ENCODE measurements around the gene LEMD1. TPM values are rescaled to one million over a fixed set of nuclear protein-coding genes. Genes with fewer than 3 reads are reported as not detected.
A peak's percentile ranks its signal among the peaks of the same experiment; 100 is the strongest.
"Not testable (repeated sequence)": the region's sequence is repeated elsewhere in the genome, so short reads cannot be mapped to it uniquely, and the experiment has no call there.

The LEMD1 gene
- total RNA-seq, 1 donor = not detected

- no peak overlapping the region for H3K4me3 ChIP-seq (ENCODE audit: insufficient read depth, low read length)
- DNase-seq (ENCODE audit: insufficient read length, low spot score, missing footprints) = no peak
- no peak overlapping the region for H3K4me2 ChIP-seq (ENCODE audit: insufficient read depth, low read length)
- H2AFZ ChIP-seq (ENCODE audit: low read length) = no peak overlapping the region
- H3K27me3 ChIP-seq (ENCODE audit: insufficient read depth, low read length) = no peaks in the 10 kb centered on the region
- no peak overlapping the region for H3K27ac ChIP-seq (ENCODE audit: low read depth, low read length)
- TF ChIP-seq CTCF (IDR thresholded peaks at IDR 0.05; ENCODE audit: extremely low read depth, low read depth, low read length) = no peak
- H3K36me3 ChIP-seq (ENCODE audit: insufficient read depth, low read length) = no peaks in the 10 kb centered on the region
- H3K79me2 ChIP-seq (ENCODE audit: insufficient read depth, low read length) = no peaks in the 10 kb centered on the region
- no peaks in the 10 kb centered on the region for H4K20me1 ChIP-seq (ENCODE audit: insufficient read depth, low read length)
- H3K4me1 ChIP-seq (ENCODE audit: insufficient read depth, low read length) = peaks cover 42% of the 10 kb centered on the region
- H3K9me3 ChIP-seq (ENCODE audit: low read depth, low read length) = no peaks in the 10 kb centered on the region
Observed at GRCh38 chr1:205369701-205370123, 52.1 kb downstream of the LEMD1 start.

- no peaks in the 10 kb centered on the region for H3K9me3 ChIP-seq (ENCODE audit: low read depth, low read length)
- H3K79me2 ChIP-seq (ENCODE audit: insufficient read depth, low read length) = no peaks in the 10 kb centered on the region
- no peaks in the 10 kb centered on the region for H3K27me3 ChIP-seq (ENCODE audit: insufficient read depth, low read length)
- no peak overlapping the region for H3K4me2 ChIP-seq (ENCODE audit: insufficient read depth, low read length)
- DNase-seq (ENCODE audit: insufficient read length, low spot score, missing footprints) = no peak
- H3K4me1 ChIP-seq (ENCODE audit: insufficient read depth, low read length) = peaks cover 30% of the 10 kb centered on the region
- no peaks in the 10 kb centered on the region for H4K20me1 ChIP-seq (ENCODE audit: insufficient read depth, low read length)
- TF ChIP-seq CTCF (IDR thresholded peaks at IDR 0.05; ENCODE audit: extremely low read depth, low read depth, low read length) = no peak
- no peaks in the 10 kb centered on the region for H3K36me3 ChIP-seq (ENCODE audit: insufficient read depth, low read length)
- no peak overlapping the region for H2AFZ ChIP-seq (ENCODE audit: low read length)
- no peak overlapping the region for H3K27ac ChIP-seq (ENCODE audit: low read depth, low read length)
- no peak overlapping the region for H3K4me3 ChIP-seq (ENCODE audit: insufficient read depth, low read length)
Observed at GRCh38 chr1:205368478-205368877, 53.4 kb downstream of the LEMD1 start.

DNA sequence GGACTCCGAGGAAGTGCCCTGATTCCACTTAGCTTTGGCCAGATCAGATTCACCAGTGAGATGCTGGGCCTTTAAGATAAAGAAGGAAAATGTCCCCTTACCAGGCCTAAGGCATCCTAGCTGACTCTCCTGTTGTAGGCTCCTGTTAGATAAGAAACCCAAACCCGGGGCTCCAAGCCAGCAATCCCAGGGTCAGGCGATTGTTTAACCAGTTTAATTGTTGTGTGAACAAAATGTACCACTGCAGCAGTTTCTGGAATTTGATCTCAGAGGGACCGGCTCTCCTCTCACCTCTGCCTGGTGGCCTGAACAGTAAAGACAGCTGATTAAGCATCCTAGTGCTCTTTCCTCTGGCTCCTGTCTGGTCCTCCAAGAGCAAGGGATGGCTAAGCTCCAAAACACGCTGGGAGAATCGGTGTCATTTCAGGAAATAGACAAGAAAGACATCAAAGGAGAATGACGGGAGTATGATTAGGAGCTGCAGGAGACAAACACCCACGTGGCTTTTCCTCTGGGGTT lies 55.9 kb downstream of the LEMD1 start:
- H3K27ac ChIP-seq (ENCODE audit: low read depth, low read length) = no peak overlapping the region
- no peaks in the 10 kb centered on the region for H4K20me1 ChIP-seq (ENCODE audit: insufficient read depth, low read length)
- no peaks in the 10 kb centered on the region for H3K9me3 ChIP-seq (ENCODE audit: low read depth, low read length)
- H3K4me3 ChIP-seq (ENCODE audit: insufficient read depth, low read length) = no peak overlapping the region
- peaks cover 20% of the 10 kb centered on the region for H3K27me3 ChIP-seq (ENCODE audit: insufficient read depth, low read length)
- peak overlapping the region; percentile 45 for H3K4me2 ChIP-seq (ENCODE audit: insufficient read depth, low read length)
- H3K79me2 ChIP-seq (ENCODE audit: insufficient read depth, low read length) = no peaks in the 10 kb centered on the region
- no peak for TF ChIP-seq CTCF (IDR thresholded peaks at IDR 0.05; ENCODE audit: extremely low read depth, low read depth, low read length)
- H3K4me1 ChIP-seq (ENCODE audit: insufficient read depth, low read length) = peaks cover 12% of the 10 kb centered on the region
- no peaks in the 10 kb centered on the region for H3K36me3 ChIP-seq (ENCODE audit: insufficient read depth, low read length)
- no peak for DNase-seq (ENCODE audit: insufficient read length, low spot score, missing footprints)
- peak overlapping the region; percentile 37 for H2AFZ ChIP-seq (ENCODE audit: low read length)

DNA sequence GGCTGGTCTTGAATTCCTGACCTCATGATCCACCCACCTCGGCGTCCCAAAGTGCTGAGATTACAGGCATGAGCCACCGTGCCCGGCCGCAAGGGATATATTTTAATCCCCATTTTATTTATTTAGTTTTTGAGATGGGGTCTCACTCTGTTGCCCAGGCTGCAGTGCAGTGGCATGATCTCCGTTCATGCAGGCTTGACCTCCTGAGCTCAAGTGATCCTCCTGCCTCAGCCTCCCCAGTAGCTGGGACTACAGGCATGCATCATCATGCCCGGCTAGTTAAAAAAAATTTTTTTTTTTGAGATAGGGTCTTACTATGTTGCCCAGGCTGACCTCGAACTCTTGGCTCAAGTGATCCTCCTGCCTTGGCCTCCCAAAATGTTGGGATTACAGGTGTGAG lies 56.8 kb downstream of the LEMD1 start:
- H3K4me1 ChIP-seq (ENCODE audit: insufficient read depth, low read length) = peaks cover 12% of the 10 kb centered on the region
- H2AFZ ChIP-seq (ENCODE audit: low read length); H3K36me3 ChIP-seq (ENCODE audit: insufficient read depth, low read length); H3K9me3 ChIP-seq (ENCODE audit: low read depth, low read length); H3K4me2 ChIP-seq (ENCODE audit: insufficient read depth, low read length); H3K4me3 ChIP-seq (ENCODE audit: insufficient read depth, low read length); DNase-seq (ENCODE audit: insufficient read length, low spot score, missing footprints); H4K20me1 ChIP-seq (ENCODE audit: insufficient read depth, low read length); H3K27ac ChIP-seq (ENCODE audit: low read depth, low read length); H3K79me2 ChIP-seq (ENCODE audit: insufficient read depth, low read length): not testable (repeated sequence)
- peaks cover 26% of the 10 kb centered on the region for H3K27me3 ChIP-seq (ENCODE audit: insufficient read depth, low read length)

All from osteoblast (primary cell).